NT2/D1 (cell line): ENCODE data around the gene DICER1.

ENCODE experiments used
- SUZ12 ChIP-seq: IDR thresholded peaks from 2 replicates; pipeline ENCODE4 v1.6.1; 2011; ENCODE audit not compliant: insufficient read length, insufficient read depth; ENCODE audit errors: extremely low read depth
- YY1 ChIP-seq: IDR thresholded peaks from 2 replicates; pipeline ENCODE4 v1.6.1; 2011; ENCODE audit not compliant: insufficient read length, insufficient read depth
- ZNF274 ChIP-seq: IDR thresholded peaks from 2 replicates; pipeline ENCODE4 v1.6.1; 2011; ENCODE audit warnings: mild to moderate bottlenecking, low read depth, low read length

DNA sequence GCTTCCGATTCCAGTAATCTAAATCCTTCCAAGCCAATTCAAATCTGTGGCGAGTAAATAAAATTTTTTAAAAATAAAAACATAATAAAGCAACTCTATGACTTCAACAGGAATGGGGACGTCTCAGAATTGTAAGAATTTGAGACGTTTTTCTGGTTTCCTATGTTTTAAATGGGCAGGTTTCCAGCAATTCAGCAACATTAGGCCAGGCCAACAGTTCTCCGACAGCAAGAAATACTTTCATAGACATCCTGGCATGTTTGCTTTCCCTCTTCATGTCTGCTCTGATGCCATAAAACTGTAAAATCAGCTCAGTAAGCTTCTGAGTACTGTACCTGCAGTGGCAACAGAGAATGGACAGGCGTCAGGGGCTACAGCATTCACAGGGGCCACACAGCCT is 35.8 kb upstream of the DICER1 start:
- TF ChIP-seq YY1: no peak
- no peak for TF ChIP-seq ZNF274
- TF ChIP-seq SUZ12: no peak
